Astrocyte (in vitro differentiated cells and primary cell): Measurements from ENCODE around the gene STX5. TPM values are rescaled to one million over a fixed set of nuclear protein-coding genes. Genes with fewer than 3 reads are reported as not detected.

Source experiments
- DNase-seq: peaks from one replicate; pipeline ENCODE4 v3.0.0-alpha.2; 2010; ENCODE audit warnings: low read depth
- FAIRE-seq: peaks from 2 replicates; lab custom pipeline; 2011; peaks lifted over from hg19 to GRCh38; lab: Jason Lieb, UNC
- H2AFZ ChIP-seq: 2 replicates; pipeline ENCODE4 v1.6.0; 2012; ENCODE audit warnings: low read depth, low read length, inconsistent platforms
- H3K27ac ChIP-seq: 2 replicates; pipeline ENCODE4 v1.5.1; 2011; ENCODE audit warnings: low read depth, low read length, inconsistent platforms
- H3K27me3 ChIP-seq: 2 replicates; pipeline ENCODE4 v1.6.0; 2011; ENCODE audit warnings: low read length, inconsistent platforms; ENCODE audit not compliant: insufficient read depth
- H3K36me3 ChIP-seq: 2 replicates; pipeline ENCODE4 v1.5.1; 2011; ENCODE audit warnings: low read length, inconsistent platforms; ENCODE audit not compliant: insufficient read depth
- H3K4me1 ChIP-seq: 2 replicates; pipeline ENCODE4 v1.5.1; 2011; ENCODE audit warnings: low read length, inconsistent platforms; ENCODE audit not compliant: insufficient read depth
- H3K4me2 ChIP-seq: 2 replicates; pipeline ENCODE4 v1.6.0; 2012; ENCODE audit warnings: low read length, inconsistent platforms
- H3K4me3 ChIP-seq: 2 replicates; pipeline ENCODE4 v1.5.1; 2011; ENCODE audit warnings: low read depth, mild to moderate bottlenecking, low read length, inconsistent platforms; ENCODE audit not compliant: insufficient read depth
- H3K79me2 ChIP-seq: 2 replicates; pipeline ENCODE4 v1.6.0; 2012; ENCODE audit warnings: mild to moderate bottlenecking, low read length, inconsistent platforms; ENCODE audit not compliant: insufficient read depth
- H3K9ac ChIP-seq: 2 replicates; pipeline ENCODE4 v1.6.0; 2012; ENCODE audit warnings: mild to moderate bottlenecking, low read length, inconsistent platforms
- H3K9me3 ChIP-seq: 2 replicates; pipeline ENCODE4 v1.5.1; 2012; ENCODE audit warnings: low read depth, mild to moderate bottlenecking, low read length, inconsistent platforms; ENCODE audit not compliant: insufficient read depth
- H4K20me1 ChIP-seq: 2 replicates; pipeline ENCODE4 v1.6.0; 2012; ENCODE audit warnings: low read length, inconsistent platforms; ENCODE audit not compliant: insufficient read depth
- H3K27ac Mint-ChIP-seq: one replicate; pipeline ENCODE4 v1.8.0; 2021; ENCODE audit warnings: mild to moderate bottlenecking, mixed read lengths; ENCODE audit not compliant: unreplicated experiment
- H3K27me3 Mint-ChIP-seq: one replicate; pipeline ENCODE4 v1.8.0; 2021; ENCODE audit warnings: low read depth, mixed read lengths; ENCODE audit not compliant: unreplicated experiment
- H3K36me3 Mint-ChIP-seq: one replicate; pipeline ENCODE4 v1.8.0; 2021; ENCODE audit warnings: low read depth, mixed read lengths; ENCODE audit not compliant: unreplicated experiment
- H3K4me1 Mint-ChIP-seq: one replicate; pipeline ENCODE4 v1.8.0; 2021; ENCODE audit warnings: low read depth, mixed read lengths; ENCODE audit not compliant: unreplicated experiment
- H3K4me3 Mint-ChIP-seq: one replicate; pipeline ENCODE4 v1.8.0; 2021; ENCODE audit warnings: mild to moderate bottlenecking, moderate library complexity, mixed read lengths; ENCODE audit not compliant: unreplicated experiment
- H3K9me3 Mint-ChIP-seq: one replicate; pipeline ENCODE4 v1.8.0; 2021; ENCODE audit warnings: mild to moderate bottlenecking, mixed read lengths; ENCODE audit not compliant: unreplicated experiment
- CTCF ChIP-seq: IDR thresholded peaks from 2 replicates; pipeline ENCODE4 v1.5.1; 2011; ENCODE audit warnings: low read depth, mild to moderate bottlenecking, inconsistent platforms, low read length, moderate library complexity; ENCODE audit not compliant: insufficient read depth
- EZH2 ChIP-seq: IDR thresholded peaks from 2 replicates; pipeline ENCODE4 v1.6.1; 2012; ENCODE audit warnings: mild to moderate bottlenecking, low read length, inconsistent platforms; ENCODE audit not compliant: insufficient read depth
- total RNA-seq: library from RNA; stranded (reverse); gene quantifications from 2 replicates; pipeline ENCODE4 v1.2.1, GENCODE V29; 2021

Gene STX5
- total RNA-seq, 1 donor from 2014 or later: 45.7 TPM

GRCh38 chr11:62786318-62787004, 45.4 kb downstream of the STX5 start:
- peak overlapping the region; percentile 90 for H3K27ac ChIP-seq
- peak overlapping the region; percentile 75 for H3K27ac Mint-ChIP-seq
- H3K79me2 ChIP-seq: peaks cover 46% of the 10 kb centered on the region
- H3K4me2 ChIP-seq: peak overlapping the region; percentile 87
- H3K4me1 ChIP-seq: peaks cover 23% of the 10 kb centered on the region
- peaks cover 35% of the 10 kb centered on the region for H4K20me1 ChIP-seq
- peak overlapping the region; percentile 80 for H3K4me3 Mint-ChIP-seq
- H3K4me1 Mint-ChIP-seq: peaks cover 11% of the 10 kb centered on the region
- peak overlapping the region; percentile 94 for H3K9ac ChIP-seq
- FAIRE-seq: no peak
- peak overlapping the region; percentile 95 for H3K4me3 ChIP-seq
- H3K27me3 Mint-ChIP-seq: no peaks in the 10 kb centered on the region
- peaks cover 11% of the 10 kb centered on the region for H3K36me3 Mint-ChIP-seq
- TF ChIP-seq EZH2: no peak
- TF ChIP-seq CTCF: peak; percentile 78
- H3K9me3 Mint-ChIP-seq: no peaks in the 10 kb centered on the region
- no peaks in the 10 kb centered on the region for H3K27me3 ChIP-seq
- DNase-seq: peak; percentile 35
- no peaks in the 10 kb centered on the region for H3K9me3 ChIP-seq
- H2AFZ ChIP-seq: peak overlapping the region; percentile 76
- H3K36me3 ChIP-seq: peaks cover 3% of the 10 kb centered on the region

- peaks cover 9% of the 10 kb centered on the region for H3K79me2 ChIP-seq
- H3K4me3 ChIP-seq: no peak overlapping the region
- Mint-ChIP-seq H3K4me1 (no peaks in the 10 kb centered on the region), H3K4me3 (no peak overlapping the region), H3K27ac (no peak overlapping the region), H3K27me3 (no peaks in the 10 kb centered on the region), H3K9me3 (no peaks in the 10 kb centered on the region), H3K36me3 (peaks cover 3% of the 10 kb centered on the region)
- FAIRE-seq: no peak
- no peak overlapping the region for H2AFZ ChIP-seq
- H3K36me3 ChIP-seq: peaks cover 13% of the 10 kb centered on the region
- no peak overlapping the region for H3K4me2 ChIP-seq
- no peak overlapping the region for H3K27ac ChIP-seq
- H3K9me3 ChIP-seq: no peaks in the 10 kb centered on the region
- no peaks in the 10 kb centered on the region for H3K27me3 ChIP-seq
- H4K20me1 ChIP-seq: peaks cover 7% of the 10 kb centered on the region
- no peak for TF ChIP-seq EZH2
- no peak for TF ChIP-seq CTCF
- no peak overlapping the region for H3K9ac ChIP-seq
- DNase-seq: no peak
- peaks cover 7% of the 10 kb centered on the region for H3K4me1 ChIP-seq
These were observed 49.1 kb downstream of the STX5 start for GRCh38 chr11:62782753-62783152.

- Histone ChIP-seq H3K36me3 (peaks cover 18% of the 10 kb centered on the region), H3K9me3 (no peaks in the 10 kb centered on the region), H3K4me3 (no peak overlapping the region), H4K20me1 (no peaks in the 10 kb centered on the region), H2AFZ (no peak overlapping the region), H3K9ac (no peak overlapping the region), H3K27ac (no peak overlapping the region), H3K4me1 (no peaks in the 10 kb centered on the region), H3K27me3 (no peaks in the 10 kb centered on the region), H3K79me2 (peaks cover 4% of the 10 kb centered on the region), H3K4me2 (no peak overlapping the region)
- Mint-ChIP-seq H3K36me3 (peaks cover 13% of the 10 kb centered on the region), H3K4me3 (no peak overlapping the region), H3K27ac (peak overlapping the region; percentile 16), H3K4me1 (peaks cover 4% of the 10 kb centered on the region), H3K27me3 (no peaks in the 10 kb centered on the region), H3K9me3 (no peaks in the 10 kb centered on the region)
- no peak for DNase-seq
- no peak for FAIRE-seq
- TF ChIP-seq CTCF (no peak), EZH2 (no peak)
These were observed 53.4 kb downstream of the STX5 start for GRCh38 chr11:62778441-62778840.
